ENCODE results near the gene FLCN. TPM values are rescaled to one million over a fixed set of nuclear protein-coding genes. Genes with fewer than 3 reads are reported as not detected.

Gene FLCN
- total RNA-seq, 1 donor, result 8.4 TPM

Other genes with a start within 250 kb of the FLCN start
- gene MPRIP, start 194.7 kb downstream of the FLCN start, total RNA-seq, result 62.9 TPM
- gene PLD6, start 30.8 kb downstream of the FLCN start, total RNA-seq, result 4.7 TPM
- 99.7 TPM for gene COPS3, start 44.1 kb upstream of the FLCN start, total RNA-seq
- gene NT5M, start 66.2 kb upstream of the FLCN start, total RNA-seq, result 5.5 TPM
- gene MED9, start 239.8 kb upstream of the FLCN start, total RNA-seq, result 27.0 TPM

Measured in mononuclear cell (primary cell).